22Rv1 (cell line): Measurements from ENCODE around the gene NOS3.

Experiments
- ZFX ChIP-seq: fragments of 450-650 bp; IDR thresholded peaks from 2 replicates; pipeline ENCODE4 v1.6.1; 2017; ENCODE audit warnings: antibody characterized with exemption, borderline replicate concordance
- TF ChIP-seq, protein P1 (sequence below): fragments of 450-650 bp; IDR thresholded peaks from 2 replicates; pipeline ENCODE4 v1.5.1; 2017; ENCODE audit warnings: mild to moderate bottlenecking

DNA sequence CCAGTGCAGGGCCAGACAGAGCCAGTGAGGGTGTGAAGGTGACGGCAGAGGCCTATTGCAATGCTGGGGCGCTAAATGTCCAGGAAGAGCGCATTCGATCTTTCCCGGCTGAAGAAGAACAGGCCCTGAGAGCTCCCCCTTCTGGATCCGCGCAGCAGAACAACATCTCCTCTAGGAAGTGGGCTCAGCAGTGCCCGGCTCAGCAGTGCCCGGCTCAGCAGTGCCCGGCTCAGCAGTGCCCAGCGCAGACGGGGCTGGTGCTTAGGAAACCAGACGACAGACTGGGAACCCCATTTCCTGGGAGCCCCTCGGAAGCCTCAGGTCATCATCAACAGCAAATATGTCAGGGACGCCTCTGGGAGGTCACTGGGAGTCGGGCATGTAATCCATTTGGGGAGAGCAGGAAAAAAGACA, 4.7 kb upstream of the NOS3 start:
- TF ChIP-seq, protein P1, sequence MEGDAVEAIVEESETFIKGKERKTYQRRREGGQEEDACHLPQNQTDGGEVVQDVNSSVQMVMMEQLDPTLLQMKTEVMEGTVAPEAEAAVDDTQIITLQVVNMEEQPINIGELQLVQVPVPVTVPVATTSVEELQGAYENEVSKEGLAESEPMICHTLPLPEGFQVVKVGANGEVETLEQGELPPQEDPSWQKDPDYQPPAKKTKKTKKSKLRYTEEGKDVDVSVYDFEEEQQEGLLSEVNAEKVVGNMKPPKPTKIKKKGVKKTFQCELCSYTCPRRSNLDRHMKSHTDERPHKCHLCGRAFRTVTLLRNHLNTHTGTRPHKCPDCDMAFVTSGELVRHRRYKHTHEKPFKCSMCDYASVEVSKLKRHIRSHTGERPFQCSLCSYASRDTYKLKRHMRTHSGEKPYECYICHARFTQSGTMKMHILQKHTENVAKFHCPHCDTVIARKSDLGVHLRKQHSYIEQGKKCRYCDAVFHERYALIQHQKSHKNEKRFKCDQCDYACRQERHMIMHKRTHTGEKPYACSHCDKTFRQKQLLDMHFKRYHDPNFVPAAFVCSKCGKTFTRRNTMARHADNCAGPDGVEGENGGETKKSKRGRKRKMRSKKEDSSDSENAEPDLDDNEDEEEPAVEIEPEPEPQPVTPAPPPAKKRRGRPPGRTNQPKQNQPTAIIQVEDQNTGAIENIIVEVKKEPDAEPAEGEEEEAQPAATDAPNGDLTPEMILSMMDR = peak; percentile 97
- TF ChIP-seq ZFX = no peak
